Calu3 (cell line): Measurements from ENCODE around the gene GNPNAT1. TPM values are rescaled to one million over a fixed set of nuclear protein-coding genes. Genes with fewer than 3 reads are reported as not detected.

Experiments
- BruUV-seq: library from RNA; stranded (reverse); fragments of 400-500 nt; replicated peaks from 2 replicates; lab custom pipeline; 2021; lab: Mats Ljungman, UMichigan
- CTCF ChIA-PET: fragments of 300-600 bp; sonication (Branson Sonifier 250); formaldehyde crosslinking; loops from one replicate; lab custom pipeline; 2022; ENCODE audit warnings: antibody characterized with exemption; lab: Charles Lee
- DNase-seq: peaks from one replicate; pipeline ENCODE4 v3.0.0; 2022
- H3K27ac Mint-ChIP-seq: one replicate; pipeline ENCODE4 v1.8.0; 2022; ENCODE audit warnings: mixed read lengths; ENCODE audit not compliant: unreplicated experiment
- H3K27me3 Mint-ChIP-seq: one replicate; pipeline ENCODE4 v1.8.0; 2022; ENCODE audit warnings: mixed read lengths; ENCODE audit not compliant: unreplicated experiment
- H3K36me3 Mint-ChIP-seq: one replicate; pipeline ENCODE4 v1.8.0; 2022; ENCODE audit warnings: mild to moderate bottlenecking, moderate library complexity, mixed read lengths; ENCODE audit not compliant: insufficient read depth, unreplicated experiment
- H3K4me1 Mint-ChIP-seq: one replicate; pipeline ENCODE4 v1.8.0; 2022; ENCODE audit warnings: mild to moderate bottlenecking, low read depth, mixed read lengths; ENCODE audit not compliant: unreplicated experiment
- H3K4me3 Mint-ChIP-seq: one replicate; pipeline ENCODE4 v1.8.0; 2022; ENCODE audit warnings: mild to moderate bottlenecking, low read depth, moderate library complexity, mixed read lengths; ENCODE audit not compliant: unreplicated experiment
- H3K9me3 Mint-ChIP-seq: one replicate; pipeline ENCODE4 v1.8.0; 2022; ENCODE audit warnings: low read depth, mixed read lengths; ENCODE audit not compliant: unreplicated experiment
- intact Hi-C: fragments of 100-400 bp; cut with micrococcal nuclease; formaldehyde crosslinking; loops from one replicate; pipeline ENCODE4 v1.10.0; 2022; ENCODE audit not compliant: unreplicated experiment
- total RNA-seq: library from RNA; stranded (reverse); gene quantifications from 2 replicates; pipeline ENCODE4 v1.2.3, GENCODE V29; 2022
- TF ChIP-seq, protein P1 (sequence below): fragments of 200-600 bp; IDR thresholded peaks from one replicate; pipeline ENCODE4 v1.8.0; 2022; ENCODE audit warnings: antibody characterized with exemption; ENCODE audit not compliant: unreplicated experiment

GNPNAT1 gene
- total RNA-seq, 1 experiment from 2014 or later, result 35.8 TPM

DNA sequence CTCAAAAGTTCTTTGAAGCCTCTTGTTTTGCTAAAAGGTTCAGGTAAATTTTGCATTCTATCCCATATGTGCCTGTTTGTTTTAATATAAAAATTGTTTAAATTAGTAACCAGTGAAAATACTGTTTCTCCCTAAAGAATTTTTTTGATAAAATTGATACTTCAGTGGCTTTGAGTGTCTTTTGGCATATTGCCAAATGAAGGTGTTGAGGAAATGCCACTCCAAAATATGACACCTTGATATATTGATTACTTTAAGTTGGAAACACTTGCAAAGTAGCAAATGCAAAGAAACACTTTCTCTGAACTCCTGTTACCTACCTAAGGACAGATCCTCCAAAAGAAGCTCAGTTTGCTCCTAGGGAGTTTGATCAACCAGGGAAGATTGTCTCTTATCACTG lies 53.0 kb downstream of the GNPNAT1 start:
- BruUV-seq, result no TSS peak
- H3K4me3 Mint-ChIP-seq, result no peak overlapping the region
- no peaks in the 10 kb centered on the region for H3K9me3 Mint-ChIP-seq
- no peak for DNase-seq
- TF ChIP-seq, protein P1, sequence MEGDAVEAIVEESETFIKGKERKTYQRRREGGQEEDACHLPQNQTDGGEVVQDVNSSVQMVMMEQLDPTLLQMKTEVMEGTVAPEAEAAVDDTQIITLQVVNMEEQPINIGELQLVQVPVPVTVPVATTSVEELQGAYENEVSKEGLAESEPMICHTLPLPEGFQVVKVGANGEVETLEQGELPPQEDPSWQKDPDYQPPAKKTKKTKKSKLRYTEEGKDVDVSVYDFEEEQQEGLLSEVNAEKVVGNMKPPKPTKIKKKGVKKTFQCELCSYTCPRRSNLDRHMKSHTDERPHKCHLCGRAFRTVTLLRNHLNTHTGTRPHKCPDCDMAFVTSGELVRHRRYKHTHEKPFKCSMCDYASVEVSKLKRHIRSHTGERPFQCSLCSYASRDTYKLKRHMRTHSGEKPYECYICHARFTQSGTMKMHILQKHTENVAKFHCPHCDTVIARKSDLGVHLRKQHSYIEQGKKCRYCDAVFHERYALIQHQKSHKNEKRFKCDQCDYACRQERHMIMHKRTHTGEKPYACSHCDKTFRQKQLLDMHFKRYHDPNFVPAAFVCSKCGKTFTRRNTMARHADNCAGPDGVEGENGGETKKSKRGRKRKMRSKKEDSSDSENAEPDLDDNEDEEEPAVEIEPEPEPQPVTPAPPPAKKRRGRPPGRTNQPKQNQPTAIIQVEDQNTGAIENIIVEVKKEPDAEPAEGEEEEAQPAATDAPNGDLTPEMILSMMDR, result no peak
- H3K27me3 Mint-ChIP-seq, result no peaks in the 10 kb centered on the region
- H3K4me1 Mint-ChIP-seq, result peaks cover 17% of the 10 kb centered on the region
- CTCF ChIA-PET, result no interaction called here
- intact Hi-C loops, result no loop called here
- no peak overlapping the region for H3K27ac Mint-ChIP-seq
- H3K36me3 Mint-ChIP-seq, result peaks cover 7% of the 10 kb centered on the region

DNA sequence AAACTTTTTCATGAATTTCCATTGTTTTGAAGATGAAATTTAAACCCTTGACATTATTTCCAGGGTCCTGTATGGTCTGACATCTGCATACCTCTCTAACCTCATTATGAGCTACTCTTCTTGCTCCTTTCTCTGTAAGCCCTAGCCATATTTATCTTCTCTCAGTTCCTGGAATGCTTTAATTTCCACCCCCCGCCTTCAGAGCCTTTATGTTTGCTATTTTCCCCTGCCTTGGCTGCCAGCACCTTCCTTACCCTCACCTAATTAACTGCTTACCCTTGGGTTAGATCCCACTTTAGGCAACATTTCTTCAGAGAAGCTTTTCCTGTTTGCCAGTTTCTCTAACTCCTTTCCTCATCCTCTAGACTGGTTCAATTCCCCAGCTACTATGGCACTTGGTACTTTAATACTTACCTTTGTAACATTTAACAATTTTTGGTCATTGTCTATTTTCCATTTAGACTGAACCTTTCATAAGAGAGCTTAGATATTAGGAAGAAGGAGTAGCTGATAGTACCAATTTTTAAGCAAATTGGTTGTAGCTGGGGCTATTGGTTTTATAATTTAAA lies 55.4 kb downstream of the GNPNAT1 start:
- intact Hi-C loops, result no loop called here
- no TSS peak for BruUV-seq
- Mint-ChIP-seq H3K27me3 (no peaks in the 10 kb centered on the region), H3K27ac (no peak overlapping the region), H3K9me3 (no peaks in the 10 kb centered on the region), H3K4me3 (no peak overlapping the region), H3K4me1 (peaks cover 17% of the 10 kb centered on the region), H3K36me3 (peaks cover 12% of the 10 kb centered on the region)
- TF ChIP-seq, protein P1, result no peak
- no peak for DNase-seq
- CTCF ChIA-PET, result no interaction called here

DNA sequence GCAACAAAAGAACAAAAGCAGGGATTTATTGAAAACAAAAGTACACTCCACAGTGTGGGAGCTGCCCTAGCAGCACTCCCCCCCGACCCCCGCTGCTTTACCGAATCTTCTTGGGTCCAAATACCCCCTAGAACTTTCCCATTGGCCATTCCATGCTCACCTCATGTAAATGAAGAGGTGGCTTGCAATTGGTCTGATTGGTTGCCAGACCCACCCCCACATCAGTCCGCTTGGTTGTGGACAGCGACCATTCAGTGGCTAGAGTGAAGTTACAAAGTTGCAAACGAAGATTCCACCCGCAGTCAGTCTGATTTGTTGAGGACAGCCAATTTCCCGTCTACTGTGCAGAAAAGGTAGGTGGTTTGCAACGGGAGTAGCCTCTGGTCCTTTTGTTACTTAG lies 57.6 kb downstream of the GNPNAT1 start:
- H3K36me3 Mint-ChIP-seq, result peaks cover 28% of the 10 kb centered on the region
- CTCF ChIA-PET, result interaction anchor here (0.6 kb wide), 1 partner anchor 38 kb away, joined by 4 read pairs; the partner anchor contains the start of gene ERO1A
- intact Hi-C loops, result no loop called here
- TF ChIP-seq, protein P1, result no peak
- H3K27ac Mint-ChIP-seq, result no peak overlapping the region
- H3K4me1 Mint-ChIP-seq, result peaks cover 14% of the 10 kb centered on the region
- DNase-seq, result no peak
- no peaks in the 10 kb centered on the region for H3K9me3 Mint-ChIP-seq
- no peaks in the 10 kb centered on the region for H3K27me3 Mint-ChIP-seq
- H3K4me3 Mint-ChIP-seq, result no peak overlapping the region
- BruUV-seq, result no TSS peak

DNA sequence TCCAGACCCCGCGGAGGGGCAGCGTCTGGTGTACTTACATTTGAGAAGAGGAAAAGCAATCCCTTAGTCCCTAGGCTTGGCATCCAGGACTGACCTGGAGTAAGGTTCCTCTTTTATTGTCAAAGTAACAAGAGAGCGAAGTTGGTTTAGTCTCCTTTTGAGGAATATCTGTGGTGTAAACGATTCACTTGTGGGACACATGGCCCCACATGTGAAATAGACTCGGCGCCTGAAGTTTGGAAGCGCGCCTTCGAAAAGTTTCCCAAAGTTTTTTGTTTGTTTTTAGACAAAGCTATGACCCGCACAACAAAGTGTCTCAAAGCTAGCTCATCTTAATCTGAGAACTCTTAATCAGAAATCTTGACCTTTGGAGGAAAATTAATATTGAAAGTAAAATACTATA lies 60.7 kb downstream of the GNPNAT1 start:
- Mint-ChIP-seq H3K36me3 (peaks cover 43% of the 10 kb centered on the region), H3K27me3 (no peaks in the 10 kb centered on the region), H3K9me3 (no peaks in the 10 kb centered on the region), H3K4me1 (peaks cover 2% of the 10 kb centered on the region), H3K27ac (peak overlapping the region; percentile 59), H3K4me3 (peak overlapping the region; percentile 96)
- CTCF ChIA-PET, result interaction anchor here (0.6 kb wide), 1 partner anchor 62 kb away, joined by 9 read pairs; no protein-coding TSS in a partner anchor
- DNase-seq, result no peak
- intact Hi-C loops, result no loop called here
- TF ChIP-seq, protein P1, result no peak
- BruUV-seq, result no TSS peak
